Small intestine (tissue), 7 donors: ENCODE data around the gene C16orf74. TPM values are rescaled to one million over a fixed set of nuclear protein-coding genes. Genes with fewer than 3 reads are reported as not detected.

Source experiments
- DNase-seq, 2 donors: peaks; one replicate each; pipeline versions ENCODE4 v3.0.0 to v3.0.0-alpha.2; 2013
- FAIRE-seq: peaks from 2 replicates; lab custom pipeline; 2012; peaks lifted over from hg19 to GRCh38; lab: Jason Lieb, UNC
- H3K27ac ChIP-seq, 3 donors: one replicate each; pipeline ENCODE4 v1.5.1; 2013; ENCODE audit warnings: low read length in 2 of 3, mild to moderate bottlenecking in 2 of 3, control low read depth in 1 of 3, inconsistent platforms in 1 of 3, low read depth in 1 of 3, moderate library complexity in 1 of 3
- H3K27me3 ChIP-seq, 3 donors: one replicate each; pipeline ENCODE4 v1.6.1; 2013; ENCODE audit warnings: low read length in 3 of 3, inconsistent platforms in 1 of 3; ENCODE audit not compliant: control insufficient read depth in 3 of 3, insufficient read depth in 3 of 3
- H3K36me3 ChIP-seq, 3 donors: one replicate each; pipeline ENCODE4 v1.6.1; 2013; ENCODE audit warnings: low read length in 3 of 3, inconsistent platforms in 1 of 3, low read depth in 1 of 3, mild to moderate bottlenecking in 1 of 3, moderate library complexity in 1 of 3; ENCODE audit not compliant: control insufficient read depth in 3 of 3, insufficient read depth in 2 of 3
- H3K4me1 ChIP-seq, 3 donors: one replicate each; pipeline ENCODE4 v1.6.1; 2013; ENCODE audit warnings: low read length in 2 of 3, inconsistent platforms in 1 of 3, low read depth in 1 of 3, mild to moderate bottlenecking in 1 of 3, moderate library complexity in 1 of 3; ENCODE audit not compliant: control insufficient read depth in 3 of 3, insufficient read depth in 2 of 3
- H3K4me3 ChIP-seq, 3 donors: one replicate each; pipeline ENCODE4 v1.5.1; 2013; ENCODE audit warnings: low read length in 3 of 3, control low read depth in 1 of 3, inconsistent platforms in 1 of 3, low read depth in 1 of 3, mild to moderate bottlenecking in 1 of 3, moderate library complexity in 1 of 3
- H3K9me3 ChIP-seq, 2 donors: one replicate each; pipeline ENCODE4 v1.6.1; 2013; ENCODE audit warnings: low read depth in 1 of 2, low read length in 1 of 2; ENCODE audit not compliant: control insufficient read depth in 2 of 2, insufficient read depth in 1 of 2
- WGBS, 3 donors: extraction: QIAGEN DNeasy Blood & Tissue Kit; methylation state at CpG; one replicate each; pipeline ENCODE4 v1.1.7; 2013; 5-methylcytosine and 5-hydroxymethylcytosine counted together
- polyA plus RNA-seq, 4 donors: library from polyadenylated mRNA; stranded (reverse) in 3 of 4; unstranded in 1 of 4; fragments of 200-250 nt in 3 of 4; fragments of 120-200 nt in 1 of 4; gene quantifications; one replicate each; pipeline versions ENCODE4 v1.2.1 to v1.2.3, GENCODE V29; 2013
- donor health status: healthy with polysubstance abuse.
- donor health status: control.
- donor health status: control.
- donor health status: Bipolar disorder and iron deficiency.
- donor health status: healthy.

The C16orf74 gene
- polyA plus RNA-seq, 4 donors, result 1.2 to 5.6 (median 4.9) TPM; not detected in 1

DNA sequence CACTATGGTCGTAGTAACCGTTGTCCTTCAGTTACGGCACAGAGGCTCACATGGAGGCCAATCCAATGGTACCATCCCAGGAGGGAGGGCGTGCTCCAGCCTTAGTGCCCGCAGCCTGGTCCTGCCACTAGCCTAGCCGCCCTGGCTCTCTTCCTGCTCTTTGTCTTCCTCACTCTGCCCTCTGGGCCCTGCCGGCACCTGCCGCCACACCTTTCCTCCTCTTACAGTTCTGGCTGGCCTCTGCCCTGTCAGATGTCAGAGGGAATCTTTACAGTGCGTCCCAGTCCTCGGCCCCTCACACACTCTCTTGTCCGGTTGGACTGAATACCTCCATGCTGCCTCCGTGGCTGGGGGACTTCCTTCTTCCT is 85.5 kb downstream of the C16orf74 start:
- H3K9me3 ChIP-seq, result no peaks in the 10 kb centered on the region
- DNase-seq (no peak), FAIRE-seq (no peak)
- H3K27me3 ChIP-seq, result no peaks in the 10 kb centered on the region
- H3K4me3 ChIP-seq, result no peak overlapping the region
- no peaks in the 10 kb centered on the region for H3K4me1 ChIP-seq
- H3K36me3 ChIP-seq, result peaks cover 35 to 89% (median 41%) of the 10 kb centered on the region in 3 donors
- WGBS, 3 donors, result 91 to 93% (median 91%) methylated on average over 9 to 12 of the region's 12 CpGs
- no peak overlapping the region for H3K27ac ChIP-seq

DNA sequence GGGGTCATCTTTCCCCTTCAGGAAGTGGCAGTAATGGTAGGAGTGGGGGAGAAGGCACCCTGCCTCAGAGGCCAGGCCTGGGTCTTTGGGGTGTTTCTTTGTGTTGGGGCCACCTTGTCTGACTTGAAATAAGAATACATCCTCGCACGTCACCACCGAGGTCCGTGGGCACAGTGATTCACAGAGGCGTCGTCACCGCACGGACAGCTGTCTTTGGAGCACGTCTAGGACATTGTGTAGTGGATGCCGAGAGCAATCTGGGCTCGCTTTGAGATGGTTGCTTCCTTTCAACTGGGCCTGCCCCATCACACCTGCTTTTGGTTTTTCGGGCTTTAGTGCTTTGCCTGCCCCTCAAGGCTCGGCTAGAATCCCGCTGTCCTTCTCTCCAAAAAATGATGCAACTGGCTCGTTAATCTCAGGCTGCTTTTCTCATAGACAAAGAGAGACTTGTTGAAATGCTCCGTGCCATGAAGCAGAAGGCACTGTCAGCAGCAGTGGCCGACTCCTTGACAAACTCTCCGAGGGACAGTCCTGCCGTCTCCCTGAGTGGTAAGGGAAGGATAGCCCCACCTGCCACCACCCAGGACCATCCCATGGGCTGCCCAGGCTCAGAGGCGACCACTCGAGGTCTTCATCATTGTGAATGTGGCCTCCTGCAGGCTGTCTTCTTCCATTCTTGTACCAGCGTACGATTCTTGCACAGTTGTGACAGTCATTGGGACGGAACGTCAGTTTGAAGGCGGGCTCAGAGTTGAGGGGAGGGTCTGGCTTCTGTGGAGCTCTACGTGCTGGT is 86.1 kb downstream of the C16orf74 start:
- H3K4me1 ChIP-seq, result no peaks in the 10 kb centered on the region
- no peaks in the 10 kb centered on the region for H3K9me3 ChIP-seq
- DNase-seq, result no peak
- no peaks in the 10 kb centered on the region for H3K27me3 ChIP-seq
- H3K4me3 ChIP-seq, result no peak overlapping the region
- H3K27ac ChIP-seq, result no peak overlapping the region
- WGBS, 3 donors, result 94 to 97% (median 95%) methylated on average over 27 of the region's 27 CpGs
- H3K36me3 ChIP-seq, result peaks cover 35 to 94% (median 40%) of the 10 kb centered on the region in 3 donors
- no peak for FAIRE-seq

GRCh38 chr16:85663891-85664321 is 87.0 kb downstream of the C16orf74 start:
- Histone ChIP-seq H3K27ac (no peak overlapping the region), H3K9me3 (no peaks in the 10 kb centered on the region), H3K36me3 (peaks cover 31 to 98% (median 39%) of the 10 kb centered on the region in 3 donors), H3K4me3 (no peak overlapping the region), H3K27me3 (no peaks in the 10 kb centered on the region), H3K4me1 (no peaks in the 10 kb centered on the region)
- WGBS, 3 donors, result 25 to 58% (median 37%) methylated on average over 12 of the region's 12 CpGs
- DNase-seq (peak in 1 of 2 donors; percentile 70), FAIRE-seq (no peak)

GRCh38 chr16:85662976-85663830 is 87.7 kb downstream of the C16orf74 start:
- H3K27ac ChIP-seq, result no peak overlapping the region
- 93 to 95% (median 93%) methylated on average over 38 of the region's 38 CpGs for WGBS, 3 donors
- H3K4me1 ChIP-seq, result no peaks in the 10 kb centered on the region
- no peak overlapping the region for H3K4me3 ChIP-seq
- H3K36me3 ChIP-seq, result peaks cover 30 to 98% (median 34%) of the 10 kb centered on the region in 3 donors
- FAIRE-seq (no peak), DNase-seq (no peak)
- H3K9me3 ChIP-seq, result no peaks in the 10 kb centered on the region
- no peaks in the 10 kb centered on the region for H3K27me3 ChIP-seq

GRCh38 chr16:85662482-85662812 is 88.4 kb downstream of the C16orf74 start:
- Histone ChIP-seq H3K9me3 (no peaks in the 10 kb centered on the region), H3K4me1 (no peaks in the 10 kb centered on the region), H3K36me3 (peaks cover 29 to 98% (median 36%) of the 10 kb centered on the region in 3 donors), H3K4me3 (no peak overlapping the region), H3K27ac (no peak overlapping the region), H3K27me3 (no peaks in the 10 kb centered on the region)
- FAIRE-seq (no peak), DNase-seq (no peak)
- 77 to 95% (median 94%) methylated on average over 3 of the region's 3 CpGs for WGBS, 3 donors

GRCh38 chr16:85661740-85662481 is 89.0 kb downstream of the C16orf74 start:
- Histone ChIP-seq H3K4me1 (no peaks in the 10 kb centered on the region), H3K4me3 (no peak overlapping the region), H3K9me3 (no peaks in the 10 kb centered on the region), H3K36me3 (peaks cover 28 to 98% (median 36%) of the 10 kb centered on the region in 3 donors), H3K27ac (no peak overlapping the region), H3K27me3 (no peaks in the 10 kb centered on the region)
- WGBS, 3 donors, result 93 to 95% (median 93%) methylated on average over 24 to 26 of the region's 26 CpGs
- FAIRE-seq (no peak), DNase-seq (no peak)

DNA sequence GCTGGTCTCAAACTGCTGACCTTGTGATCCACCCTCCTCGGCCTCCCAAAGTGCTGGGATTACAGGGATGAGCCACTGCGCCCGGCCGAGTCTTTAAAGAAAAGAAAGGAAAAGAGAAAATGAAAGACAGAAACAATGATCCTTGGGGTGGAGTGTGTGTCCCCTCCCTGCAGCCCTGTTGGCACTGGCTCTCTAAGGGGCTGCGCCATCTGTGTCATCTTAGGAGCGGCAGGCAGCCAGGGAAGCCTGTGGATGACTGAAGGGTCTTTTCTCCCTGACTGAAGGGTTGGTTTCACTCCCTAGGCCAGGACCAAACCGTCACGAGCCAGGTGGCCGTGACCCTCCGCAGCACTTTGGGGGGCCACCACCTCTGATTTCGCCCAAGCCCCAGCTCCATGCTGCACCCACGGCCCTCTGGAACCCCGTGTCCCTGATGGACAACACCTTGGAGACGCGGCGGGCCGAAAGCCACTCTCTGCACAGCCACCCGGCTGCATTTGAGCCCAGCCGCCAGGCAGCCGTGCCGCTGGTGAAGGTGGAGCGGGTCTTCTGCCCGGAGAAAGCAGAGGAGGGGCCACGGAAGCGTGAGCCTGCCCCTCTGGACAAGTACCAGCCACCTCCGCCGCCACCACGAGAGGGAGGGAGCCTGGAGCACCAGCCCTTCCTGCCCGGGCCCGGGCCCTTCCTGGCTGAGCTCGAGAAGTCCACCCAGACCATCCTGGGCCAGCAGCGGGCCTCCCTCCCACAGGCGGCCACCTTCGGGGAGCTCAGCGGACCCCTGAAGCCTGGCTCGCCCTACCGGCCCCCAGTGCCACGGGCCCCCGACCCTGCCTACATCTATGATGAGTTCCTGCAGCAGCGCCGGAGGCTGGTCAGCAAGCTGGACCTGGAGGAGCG is 89.8 kb downstream of the C16orf74 start:
- Histone ChIP-seq H3K27ac (no peak overlapping the region), H3K4me3 (no peak overlapping the region), H3K36me3 (peaks cover 20 to 99% (median 41%) of the 10 kb centered on the region in 3 donors), H3K9me3 (no peaks in the 10 kb centered on the region), H3K27me3 (no peaks in the 10 kb centered on the region), H3K4me1 (no peaks in the 10 kb centered on the region)
- WGBS, 3 donors, result 92 to 96% (median 93%) methylated on average over 37 to 42 of the region's 42 CpGs
- DNase-seq, result no peak
- FAIRE-seq, result no peak
